ENCODE measurements around the gene FMNL2. TPM values are rescaled to one million over a fixed set of nuclear protein-coding genes. Genes with fewer than 3 reads are reported as not detected.
"Not testable (repeated sequence)": the region's sequence is repeated elsewhere in the genome, so short reads cannot be mapped to it uniquely, and the experiment has no call there.

Gene FMNL2
- total RNA-seq, 1 donor from 2014 or later = 1.5 TPM

- intact Hi-C loops (cut with micrococcal nuclease) = no loop called here
Measured at GRCh38 chr2:152467677-152468410, 132.9 kb downstream of the FMNL2 start.

GRCh38 chr2:152468899-152469692 lies 134.1 kb downstream of the FMNL2 start:
- intact Hi-C loops (cut with micrococcal nuclease) = no loop called here

GRCh38 chr2:152470861-152471854 lies 136.2 kb downstream of the FMNL2 start:
- intact Hi-C loops (cut with micrococcal nuclease) = no loop called here

GRCh38 chr2:152472481-152472887 lies 137.5 kb downstream of the FMNL2 start:
- intact Hi-C loops (cut with micrococcal nuclease) = no loop called here

- intact Hi-C loops (cut with micrococcal nuclease) = no loop called here
Measured at GRCh38 chr2:152473151-152473857, 138.3 kb downstream of the FMNL2 start.

- intact Hi-C loops (cut with micrococcal nuclease) = not testable (repeated sequence)
Measured at GRCh38 chr2:152474523-152474922, 139.5 kb downstream of the FMNL2 start.

- intact Hi-C loops (cut with micrococcal nuclease) = no loop called here
Measured at GRCh38 chr2:152475982-152476381, 141.0 kb downstream of the FMNL2 start.

- intact Hi-C loops (cut with micrococcal nuclease) = no loop called here
Measured at GRCh38 chr2:152477347-152478092, 142.5 kb downstream of the FMNL2 start.

GRCh38 chr2:152479282-152479681 lies 144.3 kb downstream of the FMNL2 start:
- intact Hi-C loops (cut with micrococcal nuclease) = no loop called here

GRCh38 chr2:152480821-152481399 lies 145.9 kb downstream of the FMNL2 start:
- intact Hi-C loops (cut with micrococcal nuclease) = no loop called here

- intact Hi-C loops (cut with micrococcal nuclease) = no loop called here
Measured at GRCh38 chr2:152481881-152482583, 147.1 kb downstream of the FMNL2 start.

- intact Hi-C loops (cut with micrococcal nuclease) = no loop called here
Measured at GRCh38 chr2:152483276-152484063, 148.5 kb downstream of the FMNL2 start.

- intact Hi-C loops (cut with micrococcal nuclease) = no loop called here
Measured at GRCh38 chr2:152485954-152486736, 151.2 kb downstream of the FMNL2 start.

GRCh38 chr2:152486737-152487400 lies 151.9 kb downstream of the FMNL2 start:
- intact Hi-C loops (cut with micrococcal nuclease) = no loop called here

GRCh38 chr2:152488075-152488474 lies 153.1 kb downstream of the FMNL2 start:
- intact Hi-C loops (cut with micrococcal nuclease) = no loop called here

GRCh38 chr2:152489364-152489763 lies 154.4 kb downstream of the FMNL2 start:
- intact Hi-C loops (cut with micrococcal nuclease) = no loop called here

All from T-helper 2 cell treated with Interferon-gamma antibody and Interleukin-4, amounts not matched to agents 100 ng/mL and 5 ng/mL, for 36 hours (primary cell).